Measurements from ENCODE around the gene COX4I1. TPM values are rescaled to one million over a fixed set of nuclear protein-coding genes. Genes with fewer than 3 reads are reported as not detected.

Gene COX4I1
- total and polyA plus RNA-seq, 2 donors (not counting 1 experiment from before 2014, with no cell fraction given), result 759 to 813 TPM

DNA sequence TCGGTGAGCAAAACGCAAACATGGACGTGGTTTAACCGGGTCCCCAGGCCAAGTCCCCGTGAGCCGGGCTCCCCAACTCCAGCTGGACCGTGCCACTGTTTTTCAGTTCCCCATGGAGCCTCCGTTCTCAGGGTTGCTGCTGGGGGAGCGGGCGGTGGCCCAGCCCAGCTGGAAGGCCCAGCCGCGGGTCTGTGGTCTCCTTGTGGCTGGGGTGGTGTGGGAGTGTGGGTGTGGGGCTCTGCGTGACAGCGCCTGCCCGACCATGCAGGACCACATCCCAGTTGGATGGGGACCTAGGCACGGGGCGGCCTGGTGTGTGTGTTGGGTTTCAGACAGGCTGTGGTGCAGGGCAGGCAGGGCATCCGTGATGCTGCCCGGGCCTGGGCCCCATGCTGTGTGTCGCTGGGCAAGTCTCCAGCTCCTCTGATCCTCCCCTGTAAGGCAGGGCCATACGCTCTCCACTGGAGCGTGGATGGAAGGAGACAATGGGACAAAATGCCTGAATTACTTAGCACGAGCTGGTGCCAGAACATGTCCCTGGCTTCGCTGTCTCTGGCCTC is 40.3 kb downstream of the COX4I1 start:
- Histone ChIP-seq H2AFZ (ENCODE audit: insufficient read depth, low read depth, low read length, poor library complexity, severe bottlenecking) (no peak overlapping the region), H3K27me3 (replicated peaks in 1 of 4; ENCODE audit: control extremely low read depth in 1 of 4, control insufficient read depth in 3 of 4, insufficient read depth in 4 of 4, low read length in 3 of 4) (peaks cover 0 to 8% (median 0%) of the 10 kb centered on the region in 4 experiments), H3K4me3 (ENCODE audit: control extremely low read depth in 1 of 5, extremely low read depth in 1 of 5, insufficient read depth in 1 of 5, low read depth in 2 of 5, low read length in 4 of 5) (no peak overlapping the region), H3K27ac (ENCODE audit: low read length in 2 of 2) (no peak overlapping the region), H3K4me1 (ENCODE audit: control insufficient read depth in 2 of 2, insufficient read depth in 2 of 2, low read length in 2 of 2) (peaks cover 2 to 23% of the 10 kb centered on the region in 2 donors), H3K9ac (ENCODE audit: low read length) (no peak overlapping the region), H3K36me3 (replicated peaks in 1 of 2; ENCODE audit: control extremely low read depth in 1 of 2, control insufficient read depth in 1 of 2, extremely low read depth in 1 of 2, insufficient read depth in 2 of 2, low read length in 1 of 2) (no peaks in the 10 kb centered on the region), H3K79me2 (ENCODE audit: control insufficient read depth, insufficient read depth, low read length) (no peaks in the 10 kb centered on the region), H3K4me2 (replicated peaks; ENCODE audit: low read depth, low read length, poor library complexity, severe bottlenecking) (no peak overlapping the region), H4K20me1 (ENCODE audit: control insufficient read depth, insufficient read depth, low read length, poor library complexity, severe bottlenecking) (no peaks in the 10 kb centered on the region), H3K9me3 (ENCODE audit: control extremely low read depth in 1 of 3, control insufficient read depth in 2 of 3, insufficient read depth in 1 of 3, low read length in 2 of 3) (peaks cover 0 to 5% (median 0%) of the 10 kb centered on the region in 3 donors)
- Mint-ChIP-seq H3K27me3 (peaks cover under 1% of the 10 kb centered on the region), H3K4me1 (peaks cover 5% of the 10 kb centered on the region), H3K27ac (peak overlapping the region; percentile 32), H3K4me3 (no peak overlapping the region), H3K9me3 (ENCODE audit: insufficient read depth) (peaks cover 2% of the 10 kb centered on the region)
- DNase-seq (no peak), ATAC-seq (ENCODE audit: low read depth) (no peak)
- TF ChIP-seq, protein P1, sequence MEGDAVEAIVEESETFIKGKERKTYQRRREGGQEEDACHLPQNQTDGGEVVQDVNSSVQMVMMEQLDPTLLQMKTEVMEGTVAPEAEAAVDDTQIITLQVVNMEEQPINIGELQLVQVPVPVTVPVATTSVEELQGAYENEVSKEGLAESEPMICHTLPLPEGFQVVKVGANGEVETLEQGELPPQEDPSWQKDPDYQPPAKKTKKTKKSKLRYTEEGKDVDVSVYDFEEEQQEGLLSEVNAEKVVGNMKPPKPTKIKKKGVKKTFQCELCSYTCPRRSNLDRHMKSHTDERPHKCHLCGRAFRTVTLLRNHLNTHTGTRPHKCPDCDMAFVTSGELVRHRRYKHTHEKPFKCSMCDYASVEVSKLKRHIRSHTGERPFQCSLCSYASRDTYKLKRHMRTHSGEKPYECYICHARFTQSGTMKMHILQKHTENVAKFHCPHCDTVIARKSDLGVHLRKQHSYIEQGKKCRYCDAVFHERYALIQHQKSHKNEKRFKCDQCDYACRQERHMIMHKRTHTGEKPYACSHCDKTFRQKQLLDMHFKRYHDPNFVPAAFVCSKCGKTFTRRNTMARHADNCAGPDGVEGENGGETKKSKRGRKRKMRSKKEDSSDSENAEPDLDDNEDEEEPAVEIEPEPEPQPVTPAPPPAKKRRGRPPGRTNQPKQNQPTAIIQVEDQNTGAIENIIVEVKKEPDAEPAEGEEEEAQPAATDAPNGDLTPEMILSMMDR (IDR thresholded peaks at IDR 0.05), result no peak
- TF ChIP-seq EZH2 (IDR thresholded peaks at IDR 0.05; ENCODE audit: borderline replicate concordance, insufficient read depth, low read depth, low read length, poor library complexity, severe bottlenecking), result no peak
- POLR2A ChIA-PET, result no interaction called here
- intact Hi-C loops (cut with micrococcal nuclease), result no loop called here
- CTCF ChIA-PET, result interaction anchor here (1.1 kb wide), 1 partner anchor 18 kb away, joined by 8 read pairs; no protein-coding TSS in a partner anchor
- 69% methylated on average over 17 of the region's 24 CpGs for WGBS (ENCODE audit: insufficient coverage)

DNA sequence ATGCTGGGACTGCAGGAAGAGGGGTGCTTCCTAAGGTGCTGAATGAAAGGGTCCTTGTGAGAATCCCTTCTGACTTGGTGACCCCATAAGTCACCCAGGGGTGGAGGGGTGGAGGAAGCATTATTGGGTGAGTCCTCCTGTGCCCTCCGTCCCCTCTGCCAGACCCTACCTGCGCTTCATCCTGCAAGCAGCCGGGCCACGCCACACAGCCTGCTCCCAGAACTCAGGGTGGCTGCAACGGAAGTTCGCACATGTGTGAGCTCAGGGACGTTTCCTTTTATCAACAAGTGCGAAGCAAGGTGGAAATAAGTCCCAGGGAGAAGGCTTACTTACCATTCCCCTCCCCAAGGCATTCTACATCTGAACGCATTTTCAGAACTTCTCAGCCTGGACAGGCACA is 40.9 kb downstream of the COX4I1 start:
- no peak for ATAC-seq (ENCODE audit: low read depth)
- peaks cover 9% of the 10 kb centered on the region for H3K4me1 Mint-ChIP-seq
- 98% methylated on average over 9 of the region's 9 CpGs for WGBS (ENCODE audit: insufficient coverage)

More for the DNA sequence above, 40.9 kb downstream of the COX4I1 start:
- Histone ChIP-seq H3K79me2 (ENCODE audit: control insufficient read depth, insufficient read depth, low read length) (no peaks in the 10 kb centered on the region), H3K4me3 (ENCODE audit: control extremely low read depth in 1 of 5, extremely low read depth in 1 of 5, insufficient read depth in 1 of 5, low read depth in 2 of 5, low read length in 4 of 5) (no peak overlapping the region), H3K9me3 (ENCODE audit: control extremely low read depth in 1 of 3, control insufficient read depth in 2 of 3, insufficient read depth in 1 of 3, low read length in 2 of 3) (peaks cover 0 to 4% (median 0%) of the 10 kb centered on the region in 3 donors), H3K27ac (ENCODE audit: low read length in 2 of 2) (no peak overlapping the region), H3K9ac (ENCODE audit: low read length) (no peak overlapping the region), H3K4me1 (ENCODE audit: control insufficient read depth in 2 of 2, insufficient read depth in 2 of 2, low read length in 2 of 2) (peaks cover 4 to 27% of the 10 kb centered on the region in 2 donors), H3K27me3 (replicated peaks in 1 of 4; ENCODE audit: control extremely low read depth in 1 of 4, control insufficient read depth in 3 of 4, insufficient read depth in 4 of 4, low read length in 3 of 4) (peaks cover 0 to 8% (median 0%) of the 10 kb centered on the region in 4 experiments), H3K36me3 (replicated peaks in 1 of 2; ENCODE audit: control extremely low read depth in 1 of 2, control insufficient read depth in 1 of 2, extremely low read depth in 1 of 2, insufficient read depth in 2 of 2, low read length in 1 of 2) (no peaks in the 10 kb centered on the region), H4K20me1 (ENCODE audit: control insufficient read depth, insufficient read depth, low read length, poor library complexity, severe bottlenecking) (no peaks in the 10 kb centered on the region), H2AFZ (ENCODE audit: insufficient read depth, low read depth, low read length, poor library complexity, severe bottlenecking) (no peak overlapping the region), H3K4me2 (replicated peaks; ENCODE audit: low read depth, low read length, poor library complexity, severe bottlenecking) (no peak overlapping the region)
- CTCF ChIA-PET, result interaction anchor here (1.1 kb wide), 1 partner anchor 19 kb away, joined by 8 read pairs; no protein-coding TSS in a partner anchor
- Mint-ChIP-seq H3K27me3 (peaks cover 4% of the 10 kb centered on the region), H3K9me3 (ENCODE audit: insufficient read depth) (peaks cover 2% of the 10 kb centered on the region), H3K27ac (peak overlapping the region; percentile 32), H3K4me3 (no peak overlapping the region)
- intact Hi-C loops (cut with micrococcal nuclease), result no loop called here
- TF ChIP-seq, protein P1 (IDR thresholded peaks at IDR 0.05), result no peak
- no peak for TF ChIP-seq EZH2 (IDR thresholded peaks at IDR 0.05; ENCODE audit: borderline replicate concordance, insufficient read depth, low read depth, low read length, poor library complexity, severe bottlenecking)
- POLR2A ChIA-PET, result no interaction called here
- DNase-seq, result no peak

Data from B cell (primary cell).